Osteoblast (primary cell): Measurements from ENCODE around the gene NBEAL1. TPM values are rescaled to one million over a fixed set of nuclear protein-coding genes. Genes with fewer than 3 reads are reported as not detected.
"Not testable (repeated sequence)": the region's sequence is repeated elsewhere in the genome, so short reads cannot be mapped to it uniquely, and the experiment has no call there.

Source experiments
- DNase-seq: peaks from one replicate; pipeline ENCODE4 v3.0.0; 2011; ENCODE audit warnings: low spot score, mixed read lengths; ENCODE audit not compliant: insufficient read length; ENCODE audit errors: missing footprints
- H2AFZ ChIP-seq: 2 replicates; pipeline ENCODE4 v1.6.0; 2011; ENCODE audit warnings: mild to moderate bottlenecking, low read length
- H3K27ac ChIP-seq: 2 replicates; pipeline ENCODE4 v1.5.1; 2011; ENCODE audit warnings: mild to moderate bottlenecking, low read depth, low read length, moderate library complexity
- H3K27me3 ChIP-seq: 2 replicates; pipeline ENCODE4 v1.6.0; 2012; ENCODE audit warnings: mild to moderate bottlenecking, control low read depth, inconsistent platforms, low read length, moderate library complexity; ENCODE audit not compliant: insufficient read depth
- H3K36me3 ChIP-seq: 2 replicates; pipeline ENCODE4 v1.5.1; 2011; ENCODE audit warnings: mild to moderate bottlenecking, low read length, control low read depth, moderate library complexity; ENCODE audit not compliant: insufficient read depth
- H3K4me1 ChIP-seq: 2 replicates; pipeline ENCODE4 v1.5.1; 2011; ENCODE audit warnings: mild to moderate bottlenecking, low read length, control low read depth, moderate library complexity; ENCODE audit not compliant: insufficient read depth
- H3K4me2 ChIP-seq: 2 replicates; pipeline ENCODE4 v1.6.0; 2011; ENCODE audit warnings: mild to moderate bottlenecking, low read length; ENCODE audit not compliant: insufficient read depth
- H3K4me3 ChIP-seq: fragments of 200-600 bp; sonication (generic); 3 replicates; pipeline ENCODE4 v1.5.1; 2012; ENCODE audit warnings: mild to moderate bottlenecking, low read length, inconsistent platforms; ENCODE audit not compliant: insufficient read depth
- H3K79me2 ChIP-seq: 2 replicates; pipeline ENCODE4 v1.6.0; 2012; ENCODE audit warnings: mild to moderate bottlenecking, low read length, control low read depth, inconsistent platforms; ENCODE audit not compliant: insufficient read depth
- H3K9me3 ChIP-seq: 2 replicates; pipeline ENCODE4 v1.5.1; 2011; ENCODE audit warnings: low read depth, low read length, control low read depth
- H4K20me1 ChIP-seq: 2 replicates; pipeline ENCODE4 v1.6.0; 2012; ENCODE audit warnings: mild to moderate bottlenecking, low read length, control low read depth; ENCODE audit not compliant: insufficient read depth
- total RNA-seq: library from RNA; depleted of rRNA; stranded (reverse); fragments of >200 nt; gene quantifications from 2 replicates; pipeline ENCODE4 v1.2.3, GENCODE V29; 2012
- TF ChIP-seq, protein P1 (sequence below): IDR thresholded peaks from 2 replicates; pipeline ENCODE4 v1.5.1; 2011; ENCODE audit warnings: mild to moderate bottlenecking, low read depth, low read length, moderate library complexity; ENCODE audit errors: extremely low read depth

The NBEAL1 gene
- total RNA-seq, 1 donor: 51.8 TPM

DNA sequence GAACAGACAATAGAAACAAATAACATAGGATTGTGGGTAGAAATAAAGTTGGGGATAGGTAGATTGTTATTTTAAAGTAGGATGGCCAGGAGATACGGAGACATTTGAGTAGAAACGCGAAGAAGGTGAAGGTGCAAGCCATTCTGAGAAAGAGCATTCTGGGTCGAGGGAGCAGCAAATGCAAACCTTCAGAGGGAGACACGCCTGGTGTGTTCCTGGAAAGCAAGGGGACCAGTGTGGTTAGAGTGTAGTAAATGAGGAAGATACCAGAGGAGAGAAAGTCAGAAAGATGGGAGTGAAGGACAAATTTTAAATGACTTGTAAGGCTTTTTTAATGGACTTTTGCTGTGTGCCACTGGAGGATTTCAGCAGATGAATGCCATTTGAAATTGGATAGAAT, 225.8 kb downstream of the NBEAL1 start:
- H3K36me3 ChIP-seq: peaks cover 20% of the 10 kb centered on the region
- H4K20me1 ChIP-seq: peaks cover 6% of the 10 kb centered on the region
- H3K79me2 ChIP-seq: peaks cover 54% of the 10 kb centered on the region
- no peaks in the 10 kb centered on the region for H3K27me3 ChIP-seq
- no peak overlapping the region for H3K27ac ChIP-seq
- TF ChIP-seq, protein P1, sequence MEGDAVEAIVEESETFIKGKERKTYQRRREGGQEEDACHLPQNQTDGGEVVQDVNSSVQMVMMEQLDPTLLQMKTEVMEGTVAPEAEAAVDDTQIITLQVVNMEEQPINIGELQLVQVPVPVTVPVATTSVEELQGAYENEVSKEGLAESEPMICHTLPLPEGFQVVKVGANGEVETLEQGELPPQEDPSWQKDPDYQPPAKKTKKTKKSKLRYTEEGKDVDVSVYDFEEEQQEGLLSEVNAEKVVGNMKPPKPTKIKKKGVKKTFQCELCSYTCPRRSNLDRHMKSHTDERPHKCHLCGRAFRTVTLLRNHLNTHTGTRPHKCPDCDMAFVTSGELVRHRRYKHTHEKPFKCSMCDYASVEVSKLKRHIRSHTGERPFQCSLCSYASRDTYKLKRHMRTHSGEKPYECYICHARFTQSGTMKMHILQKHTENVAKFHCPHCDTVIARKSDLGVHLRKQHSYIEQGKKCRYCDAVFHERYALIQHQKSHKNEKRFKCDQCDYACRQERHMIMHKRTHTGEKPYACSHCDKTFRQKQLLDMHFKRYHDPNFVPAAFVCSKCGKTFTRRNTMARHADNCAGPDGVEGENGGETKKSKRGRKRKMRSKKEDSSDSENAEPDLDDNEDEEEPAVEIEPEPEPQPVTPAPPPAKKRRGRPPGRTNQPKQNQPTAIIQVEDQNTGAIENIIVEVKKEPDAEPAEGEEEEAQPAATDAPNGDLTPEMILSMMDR: no peak
- no peak for DNase-seq
- peak overlapping the region; percentile 94 for H3K4me2 ChIP-seq
- H3K9me3 ChIP-seq: no peaks in the 10 kb centered on the region
- H3K4me1 ChIP-seq: peaks cover 10% of the 10 kb centered on the region
- peak overlapping the region; percentile 99 for H3K4me3 ChIP-seq
- H2AFZ ChIP-seq: no peak overlapping the region

DNA sequence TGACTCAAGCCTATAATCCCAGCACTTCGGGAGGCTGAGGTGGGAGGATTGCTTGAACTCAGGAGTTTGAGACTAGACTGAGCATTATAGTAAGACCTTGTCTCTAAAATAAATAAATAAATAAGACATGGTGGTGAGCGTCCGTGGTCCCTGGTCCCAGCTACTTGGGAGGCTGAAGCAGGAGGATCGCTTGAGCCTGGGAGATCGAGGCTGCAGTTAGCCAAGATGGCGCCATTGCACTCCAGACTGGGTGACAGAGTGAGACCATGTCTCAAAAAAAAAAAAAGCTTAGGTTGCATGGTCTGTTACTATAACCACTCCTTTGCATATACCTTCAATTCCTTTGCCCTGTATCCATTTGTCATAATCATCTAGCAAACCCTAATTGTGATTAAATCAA, 227.8 kb downstream of the NBEAL1 start:
- Histone ChIP-seq H3K4me2 (no peak overlapping the region), H3K9me3 (no peaks in the 10 kb centered on the region), H3K4me1 (peaks cover 10% of the 10 kb centered on the region), H3K79me2 (peaks cover 67% of the 10 kb centered on the region), H3K4me3 (no peak overlapping the region), H3K27ac (no peak overlapping the region), H3K36me3 (peaks cover 40% of the 10 kb centered on the region), H3K27me3 (no peaks in the 10 kb centered on the region), H2AFZ (no peak overlapping the region), H4K20me1 (peaks cover 9% of the 10 kb centered on the region)
- TF ChIP-seq, protein P1: no peak
- no peak for DNase-seq

DNA sequence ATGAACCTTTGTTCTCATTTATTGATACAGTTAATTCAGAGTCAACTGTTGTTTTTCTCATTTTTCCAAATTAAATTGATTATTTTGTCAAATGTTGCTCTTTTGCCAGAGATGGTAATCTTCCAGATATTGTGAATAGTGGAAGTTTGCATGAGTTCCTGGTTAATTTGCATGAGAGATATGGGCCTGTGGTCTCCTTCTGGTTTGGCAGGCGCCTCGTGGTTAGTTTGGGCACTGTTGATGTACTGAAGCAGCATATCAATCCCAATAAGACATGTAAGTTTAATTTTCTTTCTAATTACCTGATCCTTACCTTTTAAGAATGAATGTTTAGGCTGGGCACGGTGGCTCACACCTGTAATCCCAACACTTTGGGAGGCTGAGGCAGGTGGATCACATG, 232.0 kb downstream of the NBEAL1 start:
- no peak overlapping the region for H3K4me2 ChIP-seq
- peaks cover 60% of the 10 kb centered on the region for H3K36me3 ChIP-seq
- peaks cover 57% of the 10 kb centered on the region for H3K79me2 ChIP-seq
- H3K27ac ChIP-seq: no peak overlapping the region
- TF ChIP-seq, protein P1: no peak
- no peaks in the 10 kb centered on the region for H3K9me3 ChIP-seq
- H4K20me1 ChIP-seq: peaks cover 3% of the 10 kb centered on the region
- H3K4me3 ChIP-seq: no peak overlapping the region
- no peaks in the 10 kb centered on the region for H3K27me3 ChIP-seq
- no peaks in the 10 kb centered on the region for H3K4me1 ChIP-seq
- H2AFZ ChIP-seq: no peak overlapping the region
- DNase-seq: no peak

DNA sequence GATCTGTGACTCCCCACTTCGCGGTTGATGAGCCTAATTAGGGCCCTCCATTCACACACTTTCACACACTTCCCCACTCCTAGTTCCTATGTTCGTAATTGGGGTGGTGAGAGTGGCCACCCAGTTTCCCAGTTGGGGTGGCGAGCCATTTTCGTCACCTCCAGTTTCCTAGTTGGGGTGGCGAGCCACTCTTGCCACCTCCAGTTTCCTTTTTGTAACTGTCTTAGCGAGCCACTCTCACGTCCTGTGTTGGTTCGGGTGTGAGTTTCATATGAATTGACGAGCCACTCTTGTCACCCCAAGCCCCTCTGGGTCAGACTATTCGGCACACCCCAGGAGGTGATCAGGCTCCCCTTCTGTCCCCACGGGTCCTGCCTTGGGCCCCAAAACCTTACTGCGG, 238.1 kb downstream of the NBEAL1 start:
- Histone ChIP-seq H3K36me3 (peaks cover 64% of the 10 kb centered on the region), H3K4me2 (no peak overlapping the region), H3K79me2 (peaks cover 26% of the 10 kb centered on the region), H4K20me1 (no peaks in the 10 kb centered on the region), H3K27ac (no peak overlapping the region), H3K4me1 (no peaks in the 10 kb centered on the region), H3K27me3 (no peaks in the 10 kb centered on the region), H3K4me3 (no peak overlapping the region), H2AFZ (no peak overlapping the region), H3K9me3 (no peaks in the 10 kb centered on the region)
- TF ChIP-seq, protein P1: no peak
- no peak for DNase-seq

DNA sequence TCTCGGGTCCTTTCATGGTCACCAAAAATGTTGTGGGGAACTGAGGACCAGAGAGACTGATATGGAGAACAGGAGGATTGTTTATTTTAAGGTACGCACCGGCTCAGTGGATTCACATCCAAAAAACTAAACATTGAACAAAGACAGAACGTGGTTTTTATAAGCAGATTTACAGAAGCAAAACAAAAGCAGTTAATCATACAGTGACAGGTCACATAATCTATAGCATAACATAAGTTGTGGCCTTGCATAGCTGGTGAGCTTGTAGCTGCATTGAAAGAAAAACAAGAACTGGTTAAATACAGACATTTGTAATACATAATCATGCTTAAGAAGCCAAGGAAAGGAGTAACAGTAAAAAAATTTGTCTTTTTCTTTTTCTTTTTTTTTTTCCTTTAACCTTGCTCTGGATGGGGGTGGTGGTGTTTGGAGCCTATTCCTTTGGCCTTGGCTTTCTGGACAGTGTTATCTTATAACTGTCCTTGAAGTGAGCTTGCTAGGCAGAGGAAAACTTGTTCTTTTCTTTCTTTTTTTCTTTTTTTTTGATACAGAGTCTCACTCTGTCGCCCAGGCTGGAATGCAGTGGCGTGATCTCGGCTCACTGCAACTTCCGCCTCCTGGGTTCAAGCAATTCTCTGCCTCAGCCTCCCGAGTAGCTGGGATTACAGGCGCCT, 238.9 kb downstream of the NBEAL1 start:
- not testable (repeated sequence) for H3K4me3 ChIP-seq, H3K27me3 ChIP-seq, H3K4me1 ChIP-seq, H4K20me1 ChIP-seq, H3K9me3 ChIP-seq, H3K27ac ChIP-seq, DNase-seq, H2AFZ ChIP-seq, H3K4me2 ChIP-seq
- Histone ChIP-seq H3K36me3 (peaks cover 65% of the 10 kb centered on the region), H3K79me2 (peaks cover 26% of the 10 kb centered on the region)
